IMR-90 (cell line): Measurements from ENCODE around the gene ADPGK. TPM values are rescaled to one million over a fixed set of nuclear protein-coding genes. Genes with fewer than 3 reads are reported as not detected.
A peak's percentile ranks its signal among the peaks of the same experiment; 100 is the strongest.

ENCODE experiments used
- ATAC-seq: fragments of 200-7000 bp; cut with Tn5 transposase; 2 replicates; pipeline ENCODE4 v1.9.1; 2020; ENCODE audit warnings: low read depth, mild to moderate bottlenecking, moderate library complexity
- BruUV-seq: library from RNA; stranded (reverse); fragments of 400-500 nt; replicated peaks from 2 replicates; lab custom pipeline; 2021; lab: Mats Ljungman, UMichigan
- CTCF ChIA-PET: fragments of 300-600 bp; formaldehyde crosslinking; extraction: SDS; loops from one replicate; lab custom pipeline; 2021; ENCODE audit warnings: antibody characterized with exemption; lab: Yijun Ruan, JAX
- POLR2A ChIA-PET: fragments of 300-600 bp; sonication (Branson Sonifier 250); formaldehyde crosslinking; loops from one replicate; lab custom pipeline; 2022; ENCODE audit warnings: antibody characterized with exemption; ENCODE audit not compliant: unreplicated experiment; lab: Charles Lee
- DNase-seq: peaks from one replicate; pipeline ENCODE4 v3.0.0; 2013
- H2AFZ ChIP-seq: replicated peaks from 2 replicates; pipeline ENCODE3; 2013; ENCODE audit warnings: low read length, mild to moderate bottlenecking; ENCODE audit not compliant: poor library complexity
- H2AK5ac ChIP-seq: 2 replicates; pipeline ENCODE4 v1.6.1; 2013; ENCODE audit warnings: low read depth, low read length, inconsistent platforms
- H2AK9ac ChIP-seq: replicated peaks from 2 replicates; pipeline ENCODE3; 2013; ENCODE audit warnings: mild to moderate bottlenecking, low read depth, low read length, moderate library complexity; ENCODE audit not compliant: poor library complexity
- H2BK120ac ChIP-seq: 2 replicates; pipeline ENCODE4 v1.6.1; 2013; ENCODE audit warnings: low read depth, low read length, inconsistent platforms
- H2BK15ac ChIP-seq: 3 replicates; pipeline ENCODE4 v1.6.1; 2013; ENCODE audit warnings: low read depth, low read length, inconsistent platforms
- H2BK20ac ChIP-seq: 2 replicates; pipeline ENCODE4 v1.6.1; 2013; ENCODE audit warnings: low read depth, mild to moderate bottlenecking, inconsistent platforms, low read length, moderate library complexity
- H2BK5ac ChIP-seq: 2 replicates; pipeline ENCODE4 v1.6.1; 2013; ENCODE audit warnings: mild to moderate bottlenecking, low read depth, low read length, inconsistent platforms; ENCODE audit not compliant: poor library complexity, severe bottlenecking
- H3K14ac ChIP-seq: replicated peaks from 2 replicates; pipeline ENCODE4 v1.6.1; 2013; ENCODE audit warnings: low read depth, low read length, inconsistent platforms
- H3K18ac ChIP-seq: 2 replicates; pipeline ENCODE4 v1.6.1; 2013; ENCODE audit warnings: low read depth, low read length, control low read depth
- H3K23ac ChIP-seq: 2 replicates; pipeline ENCODE4 v1.6.1; 2013; ENCODE audit warnings: low read depth, low read length, inconsistent platforms
- H3K27ac ChIP-seq: 2 replicates; pipeline ENCODE4 v1.5.1; 2013; ENCODE audit warnings: mild to moderate bottlenecking, control low read depth, low read length; ENCODE audit not compliant: insufficient read depth
- H3K27me3 ChIP-seq: 2 replicates; pipeline ENCODE4 v1.6.1; 2013; ENCODE audit warnings: low read length; ENCODE audit not compliant: control insufficient read depth, insufficient read depth
- H3K36me3 ChIP-seq: 2 replicates; pipeline ENCODE4 v1.6.1; 2013; ENCODE audit warnings: low read length, mixed read lengths; ENCODE audit not compliant: control insufficient read depth, insufficient read depth
- H3K4ac ChIP-seq: 2 replicates; pipeline ENCODE4 v1.6.1; 2013; ENCODE audit warnings: low read depth, low read length, inconsistent platforms
- H3K4me1 ChIP-seq: 2 replicates; pipeline ENCODE4 v1.6.1; 2013; ENCODE audit warnings: low read length, mixed read lengths; ENCODE audit not compliant: control insufficient read depth, insufficient read depth
- H3K4me2 ChIP-seq: 2 replicates; pipeline ENCODE4 v1.6.1; 2013; ENCODE audit warnings: low read depth, mild to moderate bottlenecking, control low read depth, low read length, moderate library complexity
- H3K4me3 ChIP-seq: 2 replicates; pipeline ENCODE4 v1.5.1; 2013; ENCODE audit warnings: low read depth, mild to moderate bottlenecking, control low read depth, low read length, moderate library complexity; ENCODE audit not compliant: insufficient read depth
- H3K56ac ChIP-seq: 2 replicates; pipeline ENCODE4 v1.6.1; 2013; ENCODE audit warnings: low read length, inconsistent platforms; ENCODE audit not compliant: insufficient read depth; ENCODE audit errors: extremely low read depth
- H3K79me1 ChIP-seq, 2 experiments: 2 replicates each; pipeline ENCODE4 v1.6.1; 2013; ENCODE audit warnings: low read length in 2 of 2, inconsistent platforms in 1 of 2, low read depth in 1 of 2
- H3K9ac ChIP-seq: 2 replicates; pipeline ENCODE4 v1.6.1; 2013; ENCODE audit warnings: low read depth, low read length, control low read depth
- H3K9me1 ChIP-seq: 2 replicates; pipeline ENCODE4 v1.6.1; 2013; ENCODE audit warnings: low read length, inconsistent platforms; ENCODE audit not compliant: insufficient read depth
- H3K9me3 ChIP-seq: 2 replicates; pipeline ENCODE4 v1.6.1; 2013; ENCODE audit warnings: low read length; ENCODE audit not compliant: control insufficient read depth, insufficient read depth
- H4K20me1 ChIP-seq: 2 replicates; pipeline ENCODE4 v1.6.1; 2013; ENCODE audit warnings: low read length, inconsistent platforms; ENCODE audit not compliant: insufficient read depth
- H4K5ac ChIP-seq: 2 replicates; pipeline ENCODE4 v1.6.1; 2013; ENCODE audit warnings: mild to moderate bottlenecking, low read depth, low read length, control low read depth
- H4K8ac ChIP-seq, 2 experiments: 2 replicates each; pipeline ENCODE4 v1.6.1; 2013; ENCODE audit warnings: low read depth in 2 of 2, low read length in 2 of 2, control low read depth in 1 of 2, inconsistent platforms in 1 of 2
- H4K91ac ChIP-seq: 2 replicates; pipeline ENCODE4 v1.6.1; 2013; ENCODE audit warnings: low read depth, low read length, inconsistent platforms; ENCODE audit not compliant: insufficient read depth
- BHLHE40 ChIP-seq: fragments of 150-350 bp; IDR thresholded peaks from 2 replicates; pipeline ENCODE4 v1.6.1; 2016; ENCODE audit warnings: mild to moderate bottlenecking, low read depth, low read length
- MAZ ChIP-seq: IDR thresholded peaks from 2 replicates; pipeline ENCODE4 v1.6.1; 2012; ENCODE audit warnings: low read depth, mild to moderate bottlenecking, low read length, improper control_type of control experiment, moderate library complexity, borderline replicate concordance
- RAD21 ChIP-seq: IDR thresholded peaks from 2 replicates; pipeline ENCODE4 v1.6.1; 2012; ENCODE audit warnings: low read length, improper control_type of control experiment
- SMC3 ChIP-seq: fragments of 150-350 bp; IDR thresholded peaks from 2 replicates; pipeline ENCODE4 v1.6.1; 2016; ENCODE audit warnings: low read depth, mild to moderate bottlenecking, antibody characterized with exemption, low read length, moderate library complexity
- WGBS, 2 experiments: methylation state at CpG; one replicate each; pipeline versions ENCODE4 v1.1.5 to v1.1.7; 2013; ENCODE audit warnings: missing lambda C conversion rate in 2 of 2; ENCODE audit not compliant: insufficient read length in 1 of 2; ENCODE audit errors: extremely low coverage in 2 of 2; 5-methylcytosine and 5-hydroxymethylcytosine counted together
- dilution Hi-C: fragments of 300-500 bp; cut with HindIII; formaldehyde crosslinking; loops from one replicate; pipeline ENCODE4 v1.14.3; 2018; ENCODE audit warnings: low sequenced_read_pairs; ENCODE audit not compliant: unreplicated experiment
- in situ Hi-C: fragments of 300-500 bp; cut with MboI; formaldehyde crosslinking; loops from 3 replicates; pipeline ENCODE4 v1.14.3; 2019; ENCODE audit warnings: low sequenced_read_pairs, inconsistent platforms, mixed read lengths
- intact Hi-C: fragments of 100-400 bp; cut with micrococcal nuclease; formaldehyde crosslinking; loops from 2 replicates; pipeline ENCODE4 v1.10.0; 2022
- polyA plus RNA-seq, 3 experiments: library from polyadenylated mRNA; depleted of rRNA; stranded (reverse); fragments of >200 nt; gene quantifications; 2 replicates each; pipeline ENCODE4 v1.2.3, GENCODE V29; 2012; ENCODE audit warnings: low replicate concordance in 1 of 3
- total RNA-seq: library from RNA; depleted of rRNA; stranded (reverse); fragments of >200 nt; gene quantifications from 2 replicates; pipeline ENCODE4 v1.2.3, GENCODE V29; 2012
- TF ChIP-seq, protein P1 (sequence below): conservative IDR thresholded peaks from 2 replicates; pipeline ENCODE4 v1.5.1; 2012; ENCODE audit warnings: mild to moderate bottlenecking, low read depth, low read length, improper control_type of control experiment
- TF ChIP-seq, protein P2 (sequence below): fragments of 150-350 bp; IDR thresholded peaks from 2 replicates; pipeline ENCODE4 v1.6.1; 2016; ENCODE audit warnings: low read depth, mild to moderate bottlenecking, low read length, moderate library complexity, borderline replicate concordance
- TF ChIP-seq, protein P3 (sequence below): fragments of 150-350 bp; IDR thresholded peaks from 2 replicates; pipeline ENCODE4 v1.6.1; 2017; ENCODE audit warnings: mild to moderate bottlenecking, antibody characterized with exemption, low read length, low read depth

The ADPGK gene
- total and polyA plus RNA-seq, 2 of the 4 experiments (the other 2 are of a cell fraction) = 53.2 to 62.8 TPM

DNA sequence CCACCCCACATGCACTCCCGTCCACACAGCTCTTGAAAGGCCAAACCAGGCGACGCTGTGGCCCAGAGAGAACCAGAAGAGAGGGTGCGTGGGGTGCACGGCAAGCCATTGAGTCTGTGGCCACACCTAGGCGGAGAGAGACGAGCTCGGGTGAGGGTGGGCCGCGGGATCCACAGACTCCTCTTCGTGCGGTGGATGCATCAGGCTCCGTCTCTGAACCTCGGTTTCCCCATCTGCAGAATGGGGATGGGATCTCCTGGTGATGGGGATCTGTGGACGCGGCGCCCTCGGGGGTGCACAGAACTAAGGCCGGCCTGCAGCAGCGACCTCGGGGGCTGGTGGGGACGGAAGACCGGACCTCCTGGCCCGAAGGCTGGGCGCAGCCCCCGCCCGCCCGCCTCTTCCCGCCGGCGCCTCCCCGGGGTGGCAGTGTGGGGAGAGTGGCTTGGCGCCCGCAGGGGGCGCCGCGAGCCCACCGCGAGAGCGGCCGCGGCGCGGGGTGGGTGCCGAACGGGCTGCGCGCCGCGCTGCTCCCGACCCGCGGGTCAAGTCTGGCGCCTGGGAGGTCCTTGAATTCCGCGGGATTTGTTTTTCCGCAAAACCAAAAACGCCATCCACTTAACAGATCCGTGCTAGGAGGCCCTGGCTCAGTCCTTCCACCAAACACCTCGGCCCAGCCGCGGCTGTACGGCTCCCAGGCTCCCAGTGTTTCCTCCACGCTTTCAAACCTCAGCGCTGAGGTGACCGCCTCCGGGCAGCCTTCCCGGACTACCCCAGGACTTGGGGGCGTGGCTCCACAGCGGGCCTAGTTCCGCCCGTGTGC is 13.2 kb upstream of the ADPGK start:
- DNase-seq = peak; percentile 16
- TF ChIP-seq BHLHE40 (no peak), RAD21 (peak; percentile 84), MAZ (peak; percentile 67; the same call in 1 of the 2 replicates), SMC3 (peak; percentile 80)
- TF ChIP-seq, protein P1, sequence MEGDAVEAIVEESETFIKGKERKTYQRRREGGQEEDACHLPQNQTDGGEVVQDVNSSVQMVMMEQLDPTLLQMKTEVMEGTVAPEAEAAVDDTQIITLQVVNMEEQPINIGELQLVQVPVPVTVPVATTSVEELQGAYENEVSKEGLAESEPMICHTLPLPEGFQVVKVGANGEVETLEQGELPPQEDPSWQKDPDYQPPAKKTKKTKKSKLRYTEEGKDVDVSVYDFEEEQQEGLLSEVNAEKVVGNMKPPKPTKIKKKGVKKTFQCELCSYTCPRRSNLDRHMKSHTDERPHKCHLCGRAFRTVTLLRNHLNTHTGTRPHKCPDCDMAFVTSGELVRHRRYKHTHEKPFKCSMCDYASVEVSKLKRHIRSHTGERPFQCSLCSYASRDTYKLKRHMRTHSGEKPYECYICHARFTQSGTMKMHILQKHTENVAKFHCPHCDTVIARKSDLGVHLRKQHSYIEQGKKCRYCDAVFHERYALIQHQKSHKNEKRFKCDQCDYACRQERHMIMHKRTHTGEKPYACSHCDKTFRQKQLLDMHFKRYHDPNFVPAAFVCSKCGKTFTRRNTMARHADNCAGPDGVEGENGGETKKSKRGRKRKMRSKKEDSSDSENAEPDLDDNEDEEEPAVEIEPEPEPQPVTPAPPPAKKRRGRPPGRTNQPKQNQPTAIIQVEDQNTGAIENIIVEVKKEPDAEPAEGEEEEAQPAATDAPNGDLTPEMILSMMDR = peak; percentile 73
- TF ChIP-seq, protein P2, sequence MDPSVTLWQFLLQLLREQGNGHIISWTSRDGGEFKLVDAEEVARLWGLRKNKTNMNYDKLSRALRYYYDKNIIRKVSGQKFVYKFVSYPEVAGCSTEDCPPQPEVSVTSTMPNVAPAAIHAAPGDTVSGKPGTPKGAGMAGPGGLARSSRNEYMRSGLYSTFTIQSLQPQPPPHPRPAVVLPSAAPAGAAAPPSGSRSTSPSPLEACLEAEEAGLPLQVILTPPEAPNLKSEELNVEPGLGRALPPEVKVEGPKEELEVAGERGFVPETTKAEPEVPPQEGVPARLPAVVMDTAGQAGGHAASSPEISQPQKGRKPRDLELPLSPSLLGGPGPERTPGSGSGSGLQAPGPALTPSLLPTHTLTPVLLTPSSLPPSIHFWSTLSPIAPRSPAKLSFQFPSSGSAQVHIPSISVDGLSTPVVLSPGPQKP = no peak
- TF ChIP-seq, protein P3, sequence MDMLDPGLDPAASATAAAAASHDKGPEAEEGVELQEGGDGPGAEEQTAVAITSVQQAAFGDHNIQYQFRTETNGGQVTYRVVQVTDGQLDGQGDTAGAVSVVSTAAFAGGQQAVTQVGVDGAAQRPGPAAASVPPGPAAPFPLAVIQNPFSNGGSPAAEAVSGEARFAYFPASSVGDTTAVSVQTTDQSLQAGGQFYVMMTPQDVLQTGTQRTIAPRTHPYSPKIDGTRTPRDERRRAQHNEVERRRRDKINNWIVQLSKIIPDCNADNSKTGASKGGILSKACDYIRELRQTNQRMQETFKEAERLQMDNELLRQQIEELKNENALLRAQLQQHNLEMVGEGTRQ = no peak
- dilution Hi-C loops = no loop called here

More for the DNA sequence above, 13.2 kb upstream of the ADPGK start:
- Histone ChIP-seq H3K9me3 (no peaks in the 10 kb centered on the region), H3K23ac (0 out of 2 replicates have a peak overlapping the region, but pooled peaks have one; percentile 7), H2AK9ac (peak overlapping the region; percentile 48), H2BK15ac (peak overlapping the region; percentile 23; the same call in 1 of the 3 replicates), H3K9me1 (peaks cover 3% of the 10 kb centered on the region; the same call in 1 of the 2 replicates), H3K79me1 (no peaks in the 10 kb centered on the region), H2AK5ac (no peak overlapping the region; the same call in 1 of the 2 replicates), H3K9ac (peak overlapping the region; percentile 25), H4K5ac (peak overlapping the region; percentile 34; the same call in 1 of the 2 replicates), H2BK120ac (peak overlapping the region; percentile 66), H4K8ac (peak overlapping the region; percentile 45 to 70), H2AFZ (peak overlapping the region; percentile 86), H4K20me1 (no peaks in the 10 kb centered on the region), H2BK5ac (no peak overlapping the region), H3K56ac (no peak overlapping the region), H2BK20ac (peak overlapping the region; percentile 18; the same call in 1 of the 2 replicates), H3K18ac (peak overlapping the region; percentile 10; the same call in 1 of the 2 replicates), H3K4me1 (peaks cover 12% of the 10 kb centered on the region), H3K4me2 (peak overlapping the region; percentile 70), H3K36me3 (no peaks in the 10 kb centered on the region), H3K27ac (no peak overlapping the region; the same call in 1 of the 2 replicates), H4K91ac (0 out of 2 replicates have a peak overlapping the region, but pooled peaks have one; percentile 17), H3K27me3 (no peaks in the 10 kb centered on the region; the same call in 1 of the 2 replicates), H3K14ac (peak overlapping the region; percentile 33; the same call in 1 of the 2 replicates), H3K4ac (peak overlapping the region; percentile 55), H3K4me3 (peak overlapping the region; percentile 53)
- ChIA-PET CTCF (interaction anchor here (1.1 kb wide), 1 partner anchor 285 kb away, joined by 3 read pairs; no protein-coding TSS in a partner anchor), POLR2A (no interaction called here)
- BruUV-seq = no TSS peak
- WGBS, 2 experiments = 8% methylated on average over 30 of the region's 72 CpGs; no CpG with 5 or more reads in 1 of the 2 experiments
- intact Hi-C loops (loop anchor here (1.0 to 2.0 kb wide), 4 partner anchors 256 to 477 kb away; partner anchors contain the start of gene NEO1), in situ Hi-C loops (no loop called here)
- ATAC-seq = peak; percentile 91
